H1 (cell line): ENCODE measurements around the gene ARHGDIB. TPM values are rescaled to one million over a fixed set of nuclear protein-coding genes. Genes with fewer than 3 reads are reported as not detected.

Source experiments
- CTCF ChIA-PET: fragments of 300-600 bp; sonication (Branson Sonifier 250); formaldehyde crosslinking; loops from one replicate; lab custom pipeline; 2021; ENCODE audit not compliant: partially characterized antibody; lab: Charles Lee
- POLR2A ChIA-PET: fragments of 300-600 bp; sonication (Branson Sonifier 250); formaldehyde crosslinking; loops from one replicate; lab custom pipeline; 2021; ENCODE audit warnings: inconsistent platforms; ENCODE audit not compliant: partially characterized antibody; lab: Charles Lee
- DNase-seq, 2 experiments: peaks; one replicate each; pipeline versions ENCODE4 v3.0.0 to v3.0.0-alpha.2; 2010 to 2022; ENCODE audit warnings: low spot score in 2 of 2, low read depth in 1 of 2, mixed read lengths in 1 of 2
- FAIRE-seq: peaks from 2 replicates; lab custom pipeline; 2011; peaks lifted over from hg19 to GRCh38; lab: Jason Lieb, UNC
- H2AFZ ChIP-seq: 2 replicates; pipeline ENCODE4 v1.8.1; 2012; ENCODE audit warnings: low read length, inconsistent platforms
- H2AK5ac ChIP-seq: 2 replicates; pipeline ENCODE4 v1.6.1; 2013; ENCODE audit warnings: low read depth, low read length
- H2BK120ac ChIP-seq: replicated peaks from 2 replicates; pipeline ENCODE3; 2013; ENCODE audit warnings: low read depth, low read length, inconsistent platforms
- H2BK12ac ChIP-seq: 2 replicates; pipeline ENCODE4 v1.6.1; 2013; ENCODE audit warnings: low read depth, low read length
- H2BK15ac ChIP-seq: 2 replicates; pipeline ENCODE4 v1.6.1; 2013; ENCODE audit warnings: low read length
- H2BK20ac ChIP-seq: 2 replicates; pipeline ENCODE4 v1.6.1; 2013; ENCODE audit warnings: low read length
- H2BK5ac ChIP-seq: 2 replicates; pipeline ENCODE4 v1.6.1; 2013; ENCODE audit warnings: low read depth, low read length
- H3K14ac ChIP-seq: 2 replicates; pipeline ENCODE4 v1.6.1; 2013; ENCODE audit warnings: inconsistent platforms; ENCODE audit not compliant: insufficient read length
- H3K18ac ChIP-seq: 2 replicates; pipeline ENCODE4 v1.6.1; 2013; ENCODE audit warnings: low read length; ENCODE audit errors: extremely low read depth
- H3K23ac ChIP-seq: 2 replicates; pipeline ENCODE4 v1.6.1; 2013; ENCODE audit warnings: inconsistent platforms; ENCODE audit not compliant: insufficient read length
- H3K23me2 ChIP-seq: 2 replicates; pipeline ENCODE4 v1.6.1; 2013; ENCODE audit warnings: low read depth, low read length
- H3K27ac ChIP-seq: 2 replicates; pipeline ENCODE4 v1.6.1; 2011; ENCODE audit warnings: low read depth, low read length, inconsistent platforms
- H3K27me3 ChIP-seq, 4 experiments: replicated peaks in 1 of 4; 1 replicate in 1 of 4; 2 replicates in 3 of 4; pipeline versions ENCODE4 v1.6.1 to v1.8.1; 2011 to 2013; ENCODE audit warnings: low read length in 3 of 4, mild to moderate bottlenecking in 3 of 4, inconsistent platforms in 2 of 4, mixed read lengths in 2 of 4, moderate library complexity in 1 of 4; ENCODE audit not compliant: control insufficient read depth in 3 of 4, insufficient read depth in 3 of 4; ENCODE audit errors: extremely low read depth in 1 of 4
- H3K36me3 ChIP-seq, 4 experiments: 2 replicates each; pipeline versions ENCODE4 v1.6.1 to v1.8.1; 2011 to 2013; ENCODE audit warnings: mild to moderate bottlenecking in 4 of 4, low read length in 3 of 4, moderate library complexity in 2 of 4, control low read depth in 1 of 4, inconsistent platforms in 1 of 4; ENCODE audit not compliant: insufficient read depth in 4 of 4, control insufficient read depth in 2 of 4
- H3K4ac ChIP-seq: replicated peaks from 2 replicates; pipeline ENCODE3; 2013; ENCODE audit warnings: low read length, low read depth, mixed read lengths, inconsistent platforms; ENCODE audit not compliant: insufficient read length
- H3K4me1 ChIP-seq, 4 experiments: replicated peaks in 1 of 4; 1 replicate in 1 of 4; 2 replicates in 3 of 4; pipeline versions ENCODE4 v1.6.1 to v1.8.1; 2011 to 2013; ENCODE audit warnings: low read length in 3 of 4, inconsistent platforms in 2 of 4, mixed read lengths in 1 of 4; ENCODE audit not compliant: insufficient read depth in 4 of 4, control insufficient read depth in 3 of 4
- H3K4me2 ChIP-seq, 2 experiments: 2 replicates each; pipeline versions ENCODE4 v1.6.1 to v1.8.1; 2011 to 2013; ENCODE audit warnings: low read depth in 2 of 2, low read length in 2 of 2, control low read depth in 1 of 2, inconsistent platforms in 1 of 2, mild to moderate bottlenecking in 1 of 2; ENCODE audit not compliant: insufficient read depth in 1 of 2
- H3K4me3 ChIP-seq, 4 experiments: fragments of 200-600, 300-600 bp in 1 of 4; sonication (generic), shearing (Covaris generic), sonication (Bioruptor Twin) in 1 of 4; 2 replicates each; pipeline versions ENCODE4 v1.5.1 to v1.8.1; 2011 to 2016; ENCODE audit warnings: low read length in 4 of 4, low read depth in 3 of 4, control low read depth in 2 of 4, inconsistent platforms in 2 of 4, mild to moderate bottlenecking in 2 of 4, mixed read lengths in 1 of 4, moderate library complexity in 1 of 4; ENCODE audit not compliant: insufficient read depth in 2 of 4; ENCODE audit errors: extremely low read depth in 1 of 4
- H3K56ac ChIP-seq: replicated peaks from 2 replicates; pipeline ENCODE3; 2013; ENCODE audit warnings: low read depth, mild to moderate bottlenecking, mixed read lengths, low read length, inconsistent platforms; ENCODE audit not compliant: insufficient read length
- H3K79me1 ChIP-seq: 2 replicates; pipeline ENCODE4 v1.6.1; 2013; ENCODE audit warnings: low read depth, low read length, control low read depth
- H3K79me2 ChIP-seq, 2 experiments: 2 replicates each; pipeline versions ENCODE4 v1.6.1 to v1.8.1; 2012 to 2013; ENCODE audit warnings: low read length in 2 of 2, mild to moderate bottlenecking in 2 of 2, inconsistent platforms in 1 of 2; ENCODE audit not compliant: insufficient read depth in 2 of 2, control insufficient read depth in 1 of 2
- H3K9ac ChIP-seq, 4 experiments: replicated peaks in 1 of 4; 1 replicate in 1 of 4; 2 replicates in 3 of 4; pipeline versions ENCODE4 v1.6.1 to v1.8.1; 2011 to 2013; ENCODE audit warnings: low read depth in 3 of 4, low read length in 3 of 4, control low read depth in 2 of 4, mild to moderate bottlenecking in 2 of 4, moderate library complexity in 2 of 4, inconsistent platforms in 1 of 4; ENCODE audit errors: extremely low read depth in 1 of 4
- H3K9me3 ChIP-seq, 2 experiments: 2 replicates each; pipeline versions ENCODE4 v1.6.1 to v1.8.1; 2012 to 2013; ENCODE audit warnings: mild to moderate bottlenecking in 2 of 2, moderate library complexity in 2 of 2, control low read depth in 1 of 2, inconsistent platforms in 1 of 2, low read depth in 1 of 2, low read length in 1 of 2, mixed read lengths in 1 of 2; ENCODE audit not compliant: insufficient read depth in 2 of 2
- H4K20me1 ChIP-seq, 2 experiments: replicated peaks in 1 of 2; 2 replicates each; pipeline versions ENCODE3 to v1.8.1; 2011 to 2013; ENCODE audit warnings: inconsistent platforms in 2 of 2, low read length in 2 of 2, mild to moderate bottlenecking in 1 of 2; ENCODE audit not compliant: insufficient read depth in 2 of 2, control insufficient read depth in 1 of 2
- H4K5ac ChIP-seq: 2 replicates; pipeline ENCODE4 v1.6.1; 2013; ENCODE audit warnings: low read length, low read depth, mixed read lengths, inconsistent platforms; ENCODE audit not compliant: insufficient read length
- H4K8ac ChIP-seq: 2 replicates; pipeline ENCODE4 v1.8.0; 2013; ENCODE audit warnings: mild to moderate bottlenecking, moderate library complexity, low read length, inconsistent platforms; ENCODE audit not compliant: insufficient read depth; ENCODE audit errors: extremely low read depth
- H4K91ac ChIP-seq: replicated peaks from 2 replicates; pipeline ENCODE3; 2013; ENCODE audit warnings: low read length, mixed read lengths, inconsistent platforms; ENCODE audit not compliant: insufficient read length
- BCL11A ChIP-seq, 2 experiments: IDR thresholded peaks; one replicate each; pipeline ENCODE4 v1.6.1; 2011; ENCODE audit warnings: low read depth in 2 of 2, low read length in 2 of 2, mild to moderate bottlenecking in 2 of 2
- CHD2 ChIP-seq: IDR thresholded peaks from 2 replicates; pipeline ENCODE4 v1.6.1; 2012; ENCODE audit warnings: low read length, improper control_type of control experiment
- EGR1 ChIP-seq: IDR thresholded peaks from 2 replicates; pipeline ENCODE4 v1.6.1; 2011; ENCODE audit warnings: low read depth, low read length, borderline replicate concordance
- EP300 ChIP-seq, 2 experiments: IDR thresholded peaks; 1 replicate in 1 of 2; 2 replicates in 1 of 2; pipeline ENCODE4 v1.6.1; 2011 to 2012; ENCODE audit warnings: low read depth in 2 of 2, low read length in 2 of 2, mild to moderate bottlenecking in 2 of 2, borderline replicate concordance in 1 of 2, inconsistent platforms in 1 of 2, moderate library complexity in 1 of 2
- GTF2F1 ChIP-seq: IDR thresholded peaks from 2 replicates; pipeline ENCODE4 v1.6.1; 2012; ENCODE audit warnings: low read depth, low read length, improper control_type of control experiment, borderline replicate concordance
- HDAC2 ChIP-seq, 2 experiments: fragments of 300-600 bp in 1 of 2; sonication (generic) in 1 of 2; IDR thresholded peaks; 2 replicates each; pipeline ENCODE4 v1.6.1; 2011 to 2012; ENCODE audit warnings: low read depth in 2 of 2, low read length in 2 of 2, mild to moderate bottlenecking in 2 of 2, moderate library complexity in 2 of 2, borderline replicate concordance in 1 of 2, inconsistent platforms in 1 of 2
- HDAC6 ChIP-seq: IDR thresholded peaks from one replicate; pipeline ENCODE4 v1.7.1; 2012; ENCODE audit warnings: low read depth, mild to moderate bottlenecking, inconsistent platforms, low read length, moderate library complexity
- KDM5A ChIP-seq: fragments of 200-600 bp; IDR thresholded peaks from 2 replicates; pipeline ENCODE4 v1.7.1; 2012; ENCODE audit warnings: mild to moderate bottlenecking, low read length, inconsistent platforms, mixed read lengths
- MAFK ChIP-seq: IDR thresholded peaks from 2 replicates; pipeline ENCODE4 v1.6.1; 2012; ENCODE audit warnings: low read depth, mild to moderate bottlenecking, improper control_type of control experiment, low read length
- RXRA ChIP-seq: IDR thresholded peaks from 2 replicates; pipeline ENCODE4 v1.6.1; 2011; ENCODE audit warnings: low read depth, mild to moderate bottlenecking, low read length, moderate library complexity; ENCODE audit not compliant: insufficient read depth
- SIRT6 ChIP-seq: IDR thresholded peaks from one replicate; pipeline ENCODE4 v1.7.1; 2012; ENCODE audit warnings: low read length, inconsistent platforms
- SP2 ChIP-seq: IDR thresholded peaks from 2 replicates; pipeline ENCODE4 v1.6.1; 2012; ENCODE audit warnings: mild to moderate bottlenecking, low read length, inconsistent platforms
- TAF1 ChIP-seq: IDR thresholded peaks from 2 replicates; pipeline ENCODE4 v1.6.1; 2011; ENCODE audit warnings: mild to moderate bottlenecking, low read depth, low read length
- TBP ChIP-seq: IDR thresholded peaks from 2 replicates; pipeline ENCODE4 v1.6.1; 2011; ENCODE audit warnings: low read depth, low read length, improper control_type of control experiment
- WGBS, 2 experiments: shearing (Covaris generic) in 1 of 2; methylation state at CpG; one replicate each; pipeline versions ENCODE4 v1.1.6 to v1.1.7; 2013 to 2015; ENCODE audit warnings: low lambda C conversion rate in 2 of 2, mixed read lengths in 2 of 2, inconsistent platforms in 1 of 2, low coverage in 1 of 2, missing lambda C conversion rate in 1 of 2; ENCODE audit not compliant: insufficient replicate concordance in 2 of 2, insufficient coverage in 1 of 2, insufficient read length in 1 of 2; ENCODE audit errors: extremely low coverage in 1 of 2, missing lambda C conversion rate in 1 of 2; 5-methylcytosine and 5-hydroxymethylcytosine counted together
- polyA plus RNA-seq, 7 experiments: library from polyadenylated mRNA; depleted of rRNA in 3 of 7; stranded (reverse) in 5 of 7; unstranded in 2 of 7; fragments of >200 nt in 5 of 7; fragments of 200-250 nt in 2 of 7; gene quantifications; 1 replicate in 5 of 7; 2 replicates in 1 of 7; 4 replicates in 1 of 7; pipeline versions ENCODE4 v1.2.1 to v1.2.3, GENCODE V29; 2011 to 2013; ENCODE audit warnings: missing spikeins in 2 of 7, mixed read lengths in 2 of 7
- total RNA-seq: library from RNA; stranded (reverse); fragmentation: NEBNext Ultra II Directional; extraction: Animal tissue kit (Norgen Biotek cat#: 25700); gene quantifications from 2 replicates; pipeline ENCODE4 v1.2.1, GENCODE V29; 2021

ARHGDIB gene
- total and polyA plus RNA-seq, 2 of the 8 experiments (the other 6 are each of a cell fraction or from before 2014, with no cell fraction given) = 0.82 to 1.3 TPM

DNA sequence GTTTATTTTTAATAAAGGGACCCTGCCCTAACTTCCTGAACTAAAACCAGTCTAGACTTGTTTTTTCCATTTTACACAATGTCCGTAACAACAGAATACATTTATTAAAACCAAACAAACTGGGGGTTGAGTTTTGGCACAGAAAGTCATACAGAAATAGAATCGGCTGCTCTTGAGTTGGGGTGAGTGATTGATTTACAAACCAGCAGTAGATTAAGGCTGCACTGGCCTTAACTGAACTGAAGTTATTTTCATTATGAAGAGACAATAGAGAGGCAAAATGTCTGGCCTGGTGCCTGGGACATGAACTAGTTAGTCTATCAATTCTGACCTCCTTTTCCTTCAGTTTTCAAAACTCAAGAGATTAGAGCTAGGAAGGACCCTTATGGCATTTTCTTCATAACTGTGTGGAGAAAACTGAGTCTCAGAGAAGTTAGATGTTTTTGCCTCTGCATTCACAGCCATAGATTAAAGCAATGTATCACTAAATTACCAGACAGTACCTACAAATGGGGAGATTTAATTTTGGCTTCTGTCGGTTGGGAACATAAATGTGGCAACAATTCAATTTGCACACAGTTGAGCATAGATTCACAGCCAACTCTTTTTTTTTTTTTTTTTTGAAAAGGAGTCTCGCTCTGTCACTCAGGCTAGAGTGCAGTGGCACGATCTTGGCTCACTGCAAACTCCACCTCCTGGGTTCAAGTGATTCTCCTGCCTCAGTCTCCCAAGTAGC is 56.0 kb downstream of the ARHGDIB start:
- POLR2A ChIA-PET = no interaction called here
- Histone ChIP-seq H3K79me2 (no peaks in the 10 kb centered on the region), H3K9me3 (no peaks in the 10 kb centered on the region), H2BK20ac (no peak overlapping the region), H3K14ac (no peak overlapping the region), H3K36me3 (no peaks in the 10 kb centered on the region), H3K18ac (no peak overlapping the region), H3K27ac (no peak overlapping the region), H2BK5ac (no peak overlapping the region), H3K9ac (no peak overlapping the region), H2BK120ac (no peak overlapping the region), H2AK5ac (no peak overlapping the region), H3K4ac (no peak overlapping the region), H3K4me2 (no peak overlapping the region), H2BK12ac (no peak overlapping the region), H4K91ac (no peak overlapping the region), H2AFZ (0 out of 2 replicates have a peak overlapping the region, but pooled peaks have one; percentile 18), H3K27me3 (no peaks in the 10 kb centered on the region), H3K4me3 (no peak overlapping the region), H4K8ac (no peak overlapping the region), H3K4me1 (no peaks in the 10 kb centered on the region), H3K79me1 (no peaks in the 10 kb centered on the region), H4K20me1 (no peaks in the 10 kb centered on the region), H2BK15ac (no peak overlapping the region), H4K5ac (no peak overlapping the region), H3K23me2 (no peaks in the 10 kb centered on the region), H3K56ac (no peak overlapping the region), H3K23ac (no peak overlapping the region)
- 89% methylated on average over 4 of the region's 5 CpGs; no CpG with 5 or more reads in 1 of the 2 experiments for WGBS, 2 experiments
- CTCF ChIA-PET = no interaction called here
- DNase-seq = no peak
- FAIRE-seq = no peak
- no peak for TF ChIP-seq TBP
- TF ChIP-seq CHD2 = no peak
- TF ChIP-seq RXRA = no peak
- TF ChIP-seq HDAC6 = no peak
- TF ChIP-seq GTF2F1 = no peak
- TF ChIP-seq SIRT6 = no peak
- TF ChIP-seq EP300 (IDR thresholded peaks at IDR 0.05; ENCODE audit: borderline replicate concordance in 1 of 2, low read depth in 2 of 2, low read length in 2 of 2) = no peak
- no peak for TF ChIP-seq MAFK
- no peak for TF ChIP-seq HDAC2 (IDR thresholded peaks at IDR 0.05; ENCODE audit: borderline replicate concordance in 1 of 2, low read depth in 2 of 2, low read length in 2 of 2)
- no peak for TF ChIP-seq EGR1
- TF ChIP-seq KDM5A = no peak
- no peak for TF ChIP-seq BCL11A (IDR thresholded peaks at IDR 0.05; ENCODE audit: low read depth in 2 of 2, low read length in 2 of 2)
- TF ChIP-seq SP2 = no peak
- no peak for TF ChIP-seq TAF1
